GM04504 (cell line): ENCODE data around the gene USP2.

Experiments used
- DNase-seq: peaks from one replicate; pipeline ENCODE4 v3.0.0-alpha.2; 2012; ENCODE audit warnings: low read depth

The USP2 gene

GRCh38 chr11:119363851-119364590 lies 17.5 kb downstream of the USP2 start:
- no peak for DNase-seq

- DNase-seq = no peak
These were observed 18.2 kb downstream of the USP2 start for GRCh38 chr11:119363081-119363850.

DNA sequence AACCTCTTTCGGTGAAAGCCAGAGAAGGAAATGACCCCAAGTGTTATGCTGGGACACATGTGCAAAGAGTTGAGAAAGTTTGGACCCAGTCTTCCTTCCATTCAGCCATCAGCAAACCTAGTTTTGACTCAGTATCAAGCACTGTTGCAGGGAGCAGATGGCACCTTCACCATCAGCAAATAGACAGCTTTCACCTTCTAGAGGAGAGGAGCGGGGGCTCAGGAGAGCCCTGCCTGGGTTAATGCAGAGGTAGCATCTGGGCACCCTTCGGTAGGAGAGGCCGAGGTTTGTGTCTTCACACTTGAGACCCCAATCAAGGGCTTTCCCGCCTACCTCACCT lies 18.8 kb downstream of the USP2 start:
- no peak for DNase-seq

GRCh38 chr11:119361941-119362725 lies 19.4 kb downstream of the USP2 start:
- no peak for DNase-seq

DNA sequence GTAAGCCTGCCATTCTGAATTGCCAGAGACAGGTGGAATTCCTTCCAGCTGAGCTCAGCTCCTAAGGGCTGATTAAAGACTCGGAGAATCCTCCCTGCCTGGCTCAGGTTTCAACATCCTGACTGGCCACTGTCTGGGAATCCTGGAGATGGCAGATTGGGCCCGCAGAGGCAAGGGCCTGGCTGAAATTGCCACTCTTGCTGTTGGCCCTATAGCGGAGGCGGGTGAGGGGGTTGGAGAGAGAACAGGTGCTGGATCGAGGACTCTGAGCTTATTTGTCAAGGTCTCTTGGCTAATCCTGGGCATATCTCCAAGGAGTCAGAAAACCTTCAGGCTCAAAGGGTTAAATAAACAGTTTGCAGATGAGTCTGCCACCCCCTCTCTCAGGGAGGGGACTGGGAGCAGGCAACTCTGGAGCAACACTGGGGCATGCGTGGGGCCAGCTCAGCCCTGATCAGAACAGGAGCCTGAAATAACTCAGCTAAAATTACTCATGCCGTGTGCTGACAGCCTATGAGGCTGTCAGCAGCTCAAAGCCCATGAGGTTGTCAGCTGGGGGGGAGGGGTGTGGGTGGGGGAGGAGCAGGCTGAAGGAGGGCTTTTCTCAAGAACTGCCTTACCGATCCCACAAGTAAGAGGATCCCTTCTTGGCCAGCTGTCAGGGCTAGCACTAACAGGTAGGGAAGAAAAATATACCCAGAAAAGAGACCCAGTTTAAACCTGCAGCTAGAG lies 20.3 kb downstream of the USP2 start:
- peak; percentile 33 for DNase-seq

DNA sequence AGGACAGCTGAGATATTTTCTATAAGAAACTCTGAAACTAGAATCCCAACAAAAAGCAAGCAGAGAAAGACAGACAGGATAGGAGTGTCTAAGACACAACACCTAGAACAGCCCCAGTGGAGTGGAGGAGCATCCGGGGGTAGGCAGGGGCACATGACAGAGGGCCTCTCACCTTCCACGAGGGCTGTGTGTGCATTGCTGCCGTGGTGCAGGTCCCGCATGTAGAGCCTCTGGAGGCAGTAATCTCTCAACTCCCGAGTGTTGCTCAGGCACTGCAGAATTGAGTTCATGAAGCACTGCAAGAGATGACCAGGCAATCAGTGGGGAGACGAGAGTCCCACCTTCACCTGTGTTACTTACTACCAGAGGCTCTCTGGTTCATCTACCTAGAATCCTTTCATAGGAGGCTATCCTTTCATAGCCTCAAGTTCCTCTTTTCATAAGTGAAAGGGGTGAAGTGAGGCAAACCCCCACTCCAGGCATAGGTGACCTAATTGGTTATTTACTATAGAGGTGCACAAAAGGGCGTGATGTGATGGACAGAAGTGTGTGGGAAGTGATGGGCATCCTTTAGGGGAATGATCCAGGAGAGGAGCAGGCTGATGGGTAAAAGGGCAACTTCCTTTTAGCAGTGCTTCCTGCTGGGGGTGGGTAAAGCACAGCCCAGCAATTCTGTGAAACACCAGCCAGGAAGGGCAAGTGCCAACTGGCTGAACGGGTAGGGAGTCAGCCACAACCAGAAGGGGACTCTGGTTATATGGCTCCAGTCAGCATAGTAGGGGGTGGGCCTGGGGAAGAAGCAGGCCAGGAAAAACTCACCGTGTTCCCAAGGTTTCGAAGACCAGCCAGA lies 21.9 kb downstream of the USP2 start:
- no peak for DNase-seq

DNA sequence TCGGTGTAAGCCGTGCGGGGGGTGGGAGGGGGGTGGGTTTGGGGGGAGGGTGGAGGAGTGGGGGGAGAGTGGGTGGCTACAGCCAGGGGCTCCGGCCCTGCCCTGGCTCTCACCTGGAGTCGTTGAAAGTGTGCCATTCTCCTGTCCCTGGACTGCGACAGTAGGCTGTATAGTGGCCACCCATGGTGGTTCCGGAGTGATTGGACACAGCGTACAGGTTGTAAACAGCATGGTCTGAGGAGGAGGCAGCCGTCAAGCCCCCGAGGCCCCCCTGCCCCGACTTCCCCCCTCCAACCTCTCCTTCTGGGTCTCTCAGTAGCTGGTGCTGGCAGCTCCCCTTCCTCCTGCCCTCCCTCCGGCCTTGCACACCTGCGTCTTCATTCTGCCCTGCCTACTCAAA lies 24.4 kb downstream of the USP2 start:
- DNase-seq = no peak

DNA sequence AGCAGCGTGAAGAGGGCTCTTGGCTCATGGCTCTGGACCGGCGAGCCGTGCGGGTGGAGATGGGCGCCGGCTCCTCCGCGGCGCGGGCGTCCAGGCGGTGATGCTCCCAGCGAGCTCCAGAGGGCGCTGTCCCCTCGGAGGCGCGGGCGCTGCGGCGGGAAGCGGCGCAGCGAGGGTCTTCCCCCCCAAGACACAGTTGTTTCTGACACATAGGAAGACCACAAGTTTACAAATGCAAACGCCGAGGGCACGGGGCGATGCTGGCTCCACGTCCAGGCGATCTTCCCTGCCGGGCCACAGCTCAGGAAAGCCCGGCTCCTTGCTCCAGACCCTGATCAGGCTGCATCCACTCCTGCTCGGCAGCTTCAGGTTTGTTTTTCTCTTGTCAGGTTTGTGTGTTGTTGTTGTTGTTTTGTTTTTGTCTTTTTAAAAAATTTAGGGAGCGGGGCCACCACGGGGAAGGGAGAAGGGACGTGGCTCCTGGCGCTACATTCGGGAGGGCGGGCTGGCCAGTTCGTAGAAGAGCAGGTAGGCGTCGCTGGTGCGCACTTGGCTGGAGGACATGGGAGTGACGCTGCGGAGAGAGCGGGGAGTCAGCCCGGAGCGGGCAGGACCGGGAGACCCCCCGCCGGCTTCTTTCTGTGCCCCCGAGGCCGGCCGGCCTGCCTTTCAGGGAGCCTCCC lies 25.0 kb downstream of the USP2 start:
- DNase-seq = no peak

DNA sequence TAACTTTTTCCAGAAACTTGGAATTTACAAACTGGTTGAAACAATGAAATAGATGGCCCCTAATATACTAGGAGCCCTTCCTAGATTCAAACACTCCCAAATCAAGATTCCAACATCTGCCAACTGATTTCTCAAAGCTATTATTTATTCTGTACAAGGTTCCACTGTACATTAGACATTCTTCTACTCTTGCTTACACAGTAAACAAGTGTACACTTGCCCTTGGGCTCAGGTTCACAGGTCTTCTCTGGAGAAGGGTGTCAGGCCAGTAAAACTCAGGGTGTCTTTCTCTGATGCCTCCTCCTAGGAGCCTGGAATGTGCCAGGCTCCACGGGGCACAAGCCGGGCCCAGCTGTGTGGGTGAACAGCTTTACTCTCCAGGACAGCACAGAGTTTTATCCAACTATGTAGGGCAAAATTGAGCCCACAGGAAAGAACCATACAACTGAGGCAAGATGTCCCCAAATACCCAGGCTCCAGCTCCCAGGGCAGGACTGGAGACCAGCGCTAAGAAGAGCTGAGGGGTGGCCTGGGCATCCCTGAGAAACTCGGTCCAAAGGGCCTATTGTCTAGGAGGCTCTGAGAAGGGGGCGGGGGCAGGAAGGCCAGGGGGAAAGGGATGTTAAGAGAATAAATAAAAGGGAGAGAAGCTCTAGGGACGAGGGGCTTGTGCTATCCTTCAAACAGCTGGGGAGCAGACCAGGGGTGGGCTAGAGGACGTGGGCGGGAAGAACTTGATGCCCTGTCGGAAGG lies 26.2 kb downstream of the USP2 start:
- DNase-seq = no peak

- no peak for DNase-seq
These were observed 28.6 kb downstream of the USP2 start for GRCh38 chr11:119352857-119353260.

DNA sequence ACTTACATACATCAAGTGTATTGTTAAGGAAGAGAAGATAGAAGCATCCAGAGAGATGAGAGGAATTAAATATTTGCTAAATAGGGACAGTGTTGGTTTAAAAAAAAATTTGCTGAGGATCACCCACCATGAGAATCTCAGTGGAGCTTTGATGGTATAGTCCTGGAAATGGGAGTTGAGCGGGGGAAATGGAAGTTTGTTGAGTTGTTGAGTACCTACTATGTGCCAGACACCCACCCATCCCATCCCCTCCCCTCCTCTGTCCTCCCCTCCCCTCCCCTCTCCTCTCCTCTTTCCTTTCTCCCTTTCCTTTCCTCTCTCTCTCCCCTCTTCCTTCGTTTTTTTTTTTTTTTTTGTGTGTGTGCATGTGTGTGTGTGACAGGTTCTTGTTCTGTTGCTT lies 30.3 kb downstream of the USP2 start:
- no peak for DNase-seq

DNA sequence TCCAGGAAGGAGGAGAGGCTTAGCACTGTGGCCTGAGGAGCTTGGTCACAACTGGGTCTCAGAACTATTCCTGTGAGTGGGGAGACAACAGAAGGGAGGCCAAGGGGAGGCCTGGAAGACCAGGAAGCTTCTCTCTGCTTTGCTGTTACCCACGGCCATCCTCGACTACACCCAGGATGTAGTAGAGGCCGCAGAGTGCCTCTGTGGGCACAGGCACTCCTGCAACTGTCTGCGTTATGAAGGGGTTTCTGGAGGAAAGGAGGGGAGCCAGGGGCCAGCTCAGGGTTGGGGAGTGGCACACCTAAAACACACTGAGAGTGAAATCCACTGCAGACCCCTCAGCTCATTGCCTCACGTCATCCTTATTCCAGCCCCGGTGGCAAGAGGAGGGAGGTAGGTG lies 31.2 kb downstream of the USP2 start:
- DNase-seq = no peak

DNA sequence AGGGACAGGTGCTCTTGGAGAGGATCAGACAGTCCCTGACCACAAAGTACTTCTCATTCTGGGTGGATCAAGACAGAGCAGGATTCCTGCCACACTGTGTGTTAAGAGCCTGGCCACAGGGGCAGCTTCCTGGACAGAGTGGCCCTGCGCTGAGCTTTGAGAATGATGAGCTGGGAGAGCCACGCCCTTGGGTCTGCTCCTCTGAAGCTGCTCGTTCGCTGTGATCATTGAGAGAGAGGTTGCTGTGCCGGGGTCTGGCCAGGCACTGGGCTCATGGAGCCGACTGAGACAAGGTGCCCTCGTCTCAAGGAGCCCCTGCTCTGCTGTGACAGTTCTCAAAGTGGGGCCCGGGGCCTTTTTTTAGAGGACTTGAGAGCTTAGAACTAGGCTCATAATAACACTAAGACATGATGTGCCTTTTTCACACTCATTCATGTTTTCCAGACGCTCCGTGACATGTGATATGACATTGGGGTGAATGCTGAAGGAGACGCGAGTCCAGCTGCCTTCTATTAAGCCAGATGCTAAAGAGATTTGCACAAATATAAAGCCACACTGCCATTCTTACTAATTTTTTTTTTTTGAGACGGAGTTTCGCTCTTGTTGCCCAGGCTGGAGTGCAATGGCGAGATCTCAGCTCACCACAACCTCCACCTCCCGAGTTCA lies 33.4 kb downstream of the USP2 start:
- DNase-seq = no peak

GRCh38 chr11:119347242-119347641 lies 34.2 kb downstream of the USP2 start:
- no peak for DNase-seq

- no peak for DNase-seq
These were observed 34.9 kb downstream of the USP2 start, which contains the start of gene MFRP for GRCh38 chr11:119346605-119347004. MFRP (minus strand) TSS chr11:119346705; CDS start chr11:119346513, 192 bp downstream.

GRCh38 chr11:119345685-119346084 lies 35.8 kb downstream of the USP2 start:
- DNase-seq = no peak

GRCh38 chr11:119344291-119345010 lies 37.0 kb downstream of the USP2 start:
- no peak for DNase-seq

DNA sequence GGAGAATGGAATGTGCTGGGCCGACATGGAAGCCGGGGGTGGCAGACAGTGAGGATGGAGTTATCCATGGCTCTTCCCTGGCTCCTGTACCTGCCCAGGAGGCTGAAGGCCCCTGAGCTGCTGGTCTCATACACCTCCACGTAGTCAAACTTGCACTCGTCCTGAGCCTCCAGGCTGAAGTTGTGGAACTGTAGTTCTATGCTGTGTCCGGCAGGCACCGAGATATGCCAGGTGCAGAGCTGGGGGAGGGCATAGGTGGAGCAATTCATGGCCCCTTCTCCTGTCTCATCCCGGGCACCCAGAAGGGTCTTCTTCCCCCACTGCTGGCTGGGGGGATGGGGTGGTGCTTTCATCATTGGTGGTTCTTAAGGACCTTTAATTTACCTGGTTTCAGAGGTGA lies 37.8 kb downstream of the USP2 start:
- DNase-seq = no peak
